Left ventricle myocardium inferior (tissue), 1 donor: ENCODE data around the gene LRIG1. TPM values are rescaled to one million over a fixed set of nuclear protein-coding genes. Genes with fewer than 3 reads are reported as not detected.
A peak's percentile ranks its signal among the peaks of the same experiment; 100 is the strongest.

Source experiments
- DNase-seq: peaks from one replicate; pipeline ENCODE4 v3.0.0-alpha.2; 2020
- H3K27ac ChIP-seq: fragments of 200-600 bp; replicated peaks from 2 replicates; pipeline ENCODE4 v1.8.0; 2021
- H3K27me3 ChIP-seq: fragments of 200-600 bp; 2 replicates; pipeline ENCODE4 v1.8.0; 2021; ENCODE audit warnings: low read depth
- H3K36me3 ChIP-seq: fragments of 200-600 bp; 2 replicates; pipeline ENCODE4 v1.8.0; 2021
- H3K4me1 ChIP-seq: fragments of 200-600 bp; 2 replicates; pipeline ENCODE4 v1.8.0; 2021
- H3K4me3 ChIP-seq: fragments of 200-600 bp; 2 replicates; pipeline ENCODE4 v1.8.0; 2021; ENCODE audit warnings: mild to moderate bottlenecking, moderate library complexity
- H3K9me3 ChIP-seq: fragments of 200-600 bp; replicated peaks from 2 replicates; pipeline ENCODE4 v1.8.0; 2021
- intact Hi-C: fragments of 100-400 bp; cut with micrococcal nuclease; formaldehyde crosslinking; loops from one replicate; pipeline ENCODE4 v1.11.0; 2022
- total RNA-seq: library from RNA; stranded (reverse); fragmentation: NEBNext Ultra II Directional; extraction: Animal tissue kit (Norgen Biotek cat#: 25700); gene quantifications from one replicate; pipeline ENCODE4 v1.2.1, GENCODE V29; 2021
- TF ChIP-seq, protein P1 (sequence below): fragments of 200-600 bp; IDR thresholded peaks from 2 replicates; pipeline ENCODE4 v1.8.0; 2021; ENCODE audit warnings: antibody characterized with exemption, mild to moderate bottlenecking, borderline replicate concordance
- donor health status: DM: no; HTN: yes; CAD: no; lungs with severe emphysema.

Gene LRIG1
- total RNA-seq, 1 donor from 2014 or later, result 137 TPM

GRCh38 chr3:66413151-66413751 is 87.6 kb downstream of the LRIG1 start:
- H3K27ac ChIP-seq, result peak overlapping the region; percentile 88
- intact Hi-C loops, result no loop called here
- peaks cover 34% of the 10 kb centered on the region for H3K36me3 ChIP-seq
- no peak for DNase-seq
- no peaks in the 10 kb centered on the region for H3K27me3 ChIP-seq
- H3K9me3 ChIP-seq, result no peaks in the 10 kb centered on the region
- no peak overlapping the region for H3K4me3 ChIP-seq
- TF ChIP-seq, protein P1, sequence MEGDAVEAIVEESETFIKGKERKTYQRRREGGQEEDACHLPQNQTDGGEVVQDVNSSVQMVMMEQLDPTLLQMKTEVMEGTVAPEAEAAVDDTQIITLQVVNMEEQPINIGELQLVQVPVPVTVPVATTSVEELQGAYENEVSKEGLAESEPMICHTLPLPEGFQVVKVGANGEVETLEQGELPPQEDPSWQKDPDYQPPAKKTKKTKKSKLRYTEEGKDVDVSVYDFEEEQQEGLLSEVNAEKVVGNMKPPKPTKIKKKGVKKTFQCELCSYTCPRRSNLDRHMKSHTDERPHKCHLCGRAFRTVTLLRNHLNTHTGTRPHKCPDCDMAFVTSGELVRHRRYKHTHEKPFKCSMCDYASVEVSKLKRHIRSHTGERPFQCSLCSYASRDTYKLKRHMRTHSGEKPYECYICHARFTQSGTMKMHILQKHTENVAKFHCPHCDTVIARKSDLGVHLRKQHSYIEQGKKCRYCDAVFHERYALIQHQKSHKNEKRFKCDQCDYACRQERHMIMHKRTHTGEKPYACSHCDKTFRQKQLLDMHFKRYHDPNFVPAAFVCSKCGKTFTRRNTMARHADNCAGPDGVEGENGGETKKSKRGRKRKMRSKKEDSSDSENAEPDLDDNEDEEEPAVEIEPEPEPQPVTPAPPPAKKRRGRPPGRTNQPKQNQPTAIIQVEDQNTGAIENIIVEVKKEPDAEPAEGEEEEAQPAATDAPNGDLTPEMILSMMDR, result no peak
- peaks cover 96% of the 10 kb centered on the region for H3K4me1 ChIP-seq

DNA sequence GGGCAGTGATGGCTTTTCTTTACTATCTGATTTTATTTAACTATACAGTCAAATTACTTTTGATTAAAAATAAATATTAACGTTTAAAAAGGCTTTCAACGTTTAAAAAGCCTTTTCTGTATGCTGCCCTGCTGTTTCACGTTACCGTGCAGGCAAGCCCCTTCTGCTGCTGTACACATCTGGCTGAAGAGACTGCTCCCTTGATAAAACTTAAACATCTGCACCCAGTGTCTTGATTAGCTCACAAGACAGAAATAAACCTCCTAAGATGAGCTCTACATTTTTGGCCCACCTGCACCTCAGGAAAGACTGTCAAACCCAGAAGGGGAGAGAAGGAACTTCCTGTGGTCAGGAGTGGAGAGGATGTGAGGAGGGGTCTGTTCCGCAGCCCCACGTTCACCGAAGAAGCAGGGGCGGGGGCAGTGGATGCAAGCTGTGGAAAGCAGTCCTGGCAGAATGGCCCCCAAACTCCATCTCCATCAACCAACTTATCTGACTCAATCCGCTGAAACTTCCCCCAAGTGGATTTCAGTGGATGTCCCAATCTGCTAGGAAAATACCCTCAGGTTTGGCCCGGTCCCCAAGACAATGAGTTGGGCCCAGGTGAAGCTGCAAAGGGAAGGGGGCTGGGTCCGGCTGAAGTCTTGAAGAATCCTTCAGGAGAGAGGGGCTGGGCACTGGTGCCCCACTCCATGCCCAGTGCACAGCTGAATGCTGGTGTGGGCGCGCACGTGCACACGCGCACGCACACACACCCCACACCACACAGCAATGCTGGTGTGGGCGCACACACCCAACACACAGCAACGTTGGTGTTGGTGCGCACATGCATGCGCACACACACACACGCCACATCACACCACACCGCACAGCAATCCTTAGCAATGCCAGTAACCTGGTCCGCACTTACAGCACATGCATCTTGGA is 88.6 kb downstream of the LRIG1 start:
- no peaks in the 10 kb centered on the region for H3K27me3 ChIP-seq
- TF ChIP-seq, protein P1, result no peak
- H3K4me1 ChIP-seq, result peaks cover 96% of the 10 kb centered on the region
- no peaks in the 10 kb centered on the region for H3K9me3 ChIP-seq
- intact Hi-C loops, result no loop called here
- no peak overlapping the region for H3K4me3 ChIP-seq
- peaks cover 37% of the 10 kb centered on the region for H3K36me3 ChIP-seq
- peak overlapping the region; percentile 88 for H3K27ac ChIP-seq
- DNase-seq, result no peak

- no peak overlapping the region for H3K4me3 ChIP-seq
- no peaks in the 10 kb centered on the region for H3K27me3 ChIP-seq
- no peak for DNase-seq
- TF ChIP-seq, protein P1, result no peak
- peak overlapping the region; percentile 88 for H3K27ac ChIP-seq
- peaks cover 44% of the 10 kb centered on the region for H3K36me3 ChIP-seq
- no peaks in the 10 kb centered on the region for H3K9me3 ChIP-seq
- peaks cover 96% of the 10 kb centered on the region for H3K4me1 ChIP-seq
- intact Hi-C loops, result no loop called here
These were observed 89.3 kb downstream of the LRIG1 start for GRCh38 chr3:66411474-66411873.

DNA sequence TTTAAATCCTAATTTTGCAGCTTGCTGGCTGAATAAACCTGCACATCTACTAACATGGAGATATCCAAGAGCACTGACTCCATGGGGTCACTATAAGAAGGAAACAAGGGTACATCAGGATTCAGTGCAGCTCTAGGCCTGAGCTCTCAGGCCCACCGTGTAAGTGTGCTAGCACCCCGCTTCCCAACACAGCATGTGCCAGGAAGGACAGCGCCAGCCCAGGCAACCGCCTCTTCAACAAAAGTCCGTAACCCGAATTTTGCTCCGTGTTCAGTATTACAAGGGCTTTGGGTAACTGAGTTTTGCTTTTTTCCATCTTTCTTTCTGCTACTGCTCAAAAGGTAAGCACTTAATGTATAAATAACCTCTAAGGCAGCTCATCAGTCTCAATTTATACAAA is 89.8 kb downstream of the LRIG1 start:
- intact Hi-C loops, result no loop called here
- Histone ChIP-seq H3K27me3 (no peaks in the 10 kb centered on the region), H3K4me3 (no peak overlapping the region), H3K27ac (peak overlapping the region; percentile 88), H3K36me3 (peaks cover 47% of the 10 kb centered on the region), H3K4me1 (peaks cover 96% of the 10 kb centered on the region), H3K9me3 (no peaks in the 10 kb centered on the region)
- TF ChIP-seq, protein P1, result no peak
- no peak for DNase-seq

DNA sequence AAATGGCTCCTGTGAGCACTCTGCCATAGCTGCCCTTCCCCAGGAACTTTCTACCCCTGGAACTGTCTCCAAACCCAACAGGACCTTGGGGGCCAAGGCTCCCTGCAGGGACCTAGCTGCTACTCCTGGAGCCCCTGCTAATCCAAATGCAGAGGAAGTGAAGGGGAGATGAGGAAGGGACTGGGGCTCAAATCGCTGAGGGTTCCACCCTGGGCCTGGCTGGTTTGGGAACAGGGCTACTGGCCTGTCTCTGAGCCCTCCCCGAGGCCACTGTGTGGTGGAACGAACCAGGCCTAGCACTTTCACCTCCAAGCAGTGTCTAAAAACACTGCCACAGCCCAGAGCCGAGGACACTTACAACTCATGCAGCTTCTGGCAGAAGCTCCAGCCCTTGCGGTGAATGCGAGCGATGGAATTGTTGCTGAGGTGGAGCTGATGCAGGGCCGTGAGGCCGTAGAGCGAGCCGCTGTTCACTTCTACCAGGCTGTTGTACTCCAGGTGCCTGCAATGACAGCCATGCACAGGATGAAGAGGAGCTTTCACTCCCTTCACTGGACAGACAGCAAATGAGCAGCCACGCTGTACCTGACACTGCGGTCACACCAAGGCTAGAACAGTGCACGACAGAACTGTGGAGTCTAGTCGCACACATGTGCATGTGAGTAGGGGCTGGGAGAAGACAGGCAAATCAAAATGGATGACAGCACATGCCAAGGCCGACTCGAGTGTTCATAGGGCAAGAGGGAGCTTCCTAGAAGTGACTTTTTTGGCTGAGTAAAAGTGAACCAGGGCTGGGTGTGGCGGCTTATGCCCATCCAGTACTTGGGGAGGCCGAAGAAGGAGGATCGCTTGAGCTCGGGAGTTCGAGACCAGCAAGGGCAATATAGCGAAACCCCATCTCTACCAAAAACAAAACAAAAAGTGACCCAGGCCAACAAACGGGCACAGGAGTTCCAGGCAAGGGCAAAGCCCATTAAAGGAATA is 90.8 kb downstream of the LRIG1 start:
- H3K36me3 ChIP-seq, result peaks cover 57% of the 10 kb centered on the region
- peaks cover 96% of the 10 kb centered on the region for H3K4me1 ChIP-seq
- no peaks in the 10 kb centered on the region for H3K9me3 ChIP-seq
- no peak overlapping the region for H3K4me3 ChIP-seq
- TF ChIP-seq, protein P1, result no peak
- H3K27ac ChIP-seq, result peak overlapping the region; percentile 88
- intact Hi-C loops, result loop anchor here (5.0 kb wide), 1 partner anchor 407 kb away; no protein-coding TSS in a partner anchor
- no peak for DNase-seq
- no peaks in the 10 kb centered on the region for H3K27me3 ChIP-seq
